ENCODE measurements around the gene DCDC1.

- TF ChIP-seq CTCF (IDR thresholded peaks at IDR 0.05) (no peak), POLR2A (IDR thresholded peaks at IDR 0.05) (no peak)
Observed at GRCh38 chr11:31060880-31061279, 308.7 kb downstream of the DCDC1 start.
